Endothelial cell of umbilical vein (primary cell): Measurements from ENCODE around the gene PAK6.

Experiments
- EZH2 ChIP-seq: IDR thresholded peaks from 2 replicates; pipeline ENCODE4 v1.6.1; 2012; ENCODE audit warnings: borderline replicate concordance, low read depth, mild to moderate bottlenecking, moderate library complexity, low read length, inconsistent platforms; ENCODE audit not compliant: severe bottlenecking
- GATA2 ChIP-seq: IDR thresholded peaks from 2 replicates; pipeline ENCODE4 v1.7.0; 2011; ENCODE audit warnings: low read depth, mild to moderate bottlenecking, moderate library complexity, mixed read lengths, low read length; ENCODE audit not compliant: insufficient read length, insufficient read depth
- MAX ChIP-seq: IDR thresholded peaks from 2 replicates; pipeline ENCODE4 v1.6.1; 2011; ENCODE audit not compliant: insufficient read depth, insufficient read length
- MYC ChIP-seq: IDR thresholded peaks from one replicate; pipeline ENCODE4 v1.6.1; 2011; ENCODE audit warnings: mild to moderate bottlenecking, low read depth, low read length
- POLR2A ChIP-seq: IDR thresholded peaks from 2 replicates; pipeline ENCODE4 v1.6.1; 2012; ENCODE audit warnings: low read depth, mild to moderate bottlenecking, control low read depth, low read length
- POLR2AphosphoS5 ChIP-seq: IDR thresholded peaks from 2 replicates; pipeline ENCODE4 v1.6.1; 2012; ENCODE audit warnings: low read depth, mild to moderate bottlenecking, control low read depth, low read length, moderate library complexity; ENCODE audit not compliant: insufficient read depth
- TF ChIP-seq, protein P1 (sequence below), 2 donors: IDR thresholded peaks; 1 replicate in 1 of 2; 2 replicates in 1 of 2; pipeline ENCODE4 v1.5.1; 2011; ENCODE audit warnings: low read length in 2 of 2, mild to moderate bottlenecking in 2 of 2, moderate library complexity in 2 of 2, control low read depth in 1 of 2, inconsistent platforms in 1 of 2, low read depth in 1 of 2; ENCODE audit not compliant: insufficient read depth in 1 of 2; ENCODE audit errors: extremely low read depth in 1 of 2

- no peak for TF ChIP-seq EZH2
- TF ChIP-seq POLR2AphosphoS5: no peak
- TF ChIP-seq, protein P1, sequence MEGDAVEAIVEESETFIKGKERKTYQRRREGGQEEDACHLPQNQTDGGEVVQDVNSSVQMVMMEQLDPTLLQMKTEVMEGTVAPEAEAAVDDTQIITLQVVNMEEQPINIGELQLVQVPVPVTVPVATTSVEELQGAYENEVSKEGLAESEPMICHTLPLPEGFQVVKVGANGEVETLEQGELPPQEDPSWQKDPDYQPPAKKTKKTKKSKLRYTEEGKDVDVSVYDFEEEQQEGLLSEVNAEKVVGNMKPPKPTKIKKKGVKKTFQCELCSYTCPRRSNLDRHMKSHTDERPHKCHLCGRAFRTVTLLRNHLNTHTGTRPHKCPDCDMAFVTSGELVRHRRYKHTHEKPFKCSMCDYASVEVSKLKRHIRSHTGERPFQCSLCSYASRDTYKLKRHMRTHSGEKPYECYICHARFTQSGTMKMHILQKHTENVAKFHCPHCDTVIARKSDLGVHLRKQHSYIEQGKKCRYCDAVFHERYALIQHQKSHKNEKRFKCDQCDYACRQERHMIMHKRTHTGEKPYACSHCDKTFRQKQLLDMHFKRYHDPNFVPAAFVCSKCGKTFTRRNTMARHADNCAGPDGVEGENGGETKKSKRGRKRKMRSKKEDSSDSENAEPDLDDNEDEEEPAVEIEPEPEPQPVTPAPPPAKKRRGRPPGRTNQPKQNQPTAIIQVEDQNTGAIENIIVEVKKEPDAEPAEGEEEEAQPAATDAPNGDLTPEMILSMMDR (IDR thresholded peaks at IDR 0.05; ENCODE audit: extremely low read depth in 1 of 2, insufficient read depth in 1 of 2, low read depth in 1 of 2, low read length in 2 of 2): no peak
- TF ChIP-seq GATA2: no peak
- TF ChIP-seq POLR2A: no peak
- TF ChIP-seq MAX: no peak
- no peak for TF ChIP-seq MYC
Observed at GRCh38 chr15:40192942-40193341, 45.9 kb upstream of the PAK6 start.
